ENCODE results near the gene RPL36.

DNA sequence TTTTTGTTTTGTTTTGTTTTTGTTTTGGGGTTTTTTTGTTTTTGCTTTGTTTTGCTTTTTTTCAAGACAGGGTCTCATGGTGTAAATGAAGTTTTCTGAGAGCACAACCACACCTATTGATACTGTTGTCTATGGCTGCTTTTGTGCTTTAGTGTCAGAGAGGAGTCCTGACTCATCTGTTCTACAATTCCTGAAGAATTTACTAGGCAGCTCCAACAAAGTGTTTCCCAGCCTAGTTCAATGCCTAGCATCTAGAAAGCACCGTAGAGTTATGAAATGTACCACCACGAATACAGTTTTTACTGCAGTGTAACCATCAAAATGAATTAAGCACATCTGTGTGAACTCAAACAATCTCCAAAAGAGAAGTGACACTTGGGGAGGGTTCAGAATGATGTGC, 46.1 kb upstream of the RPL36 start:
- TF ChIP-seq, protein P1, sequence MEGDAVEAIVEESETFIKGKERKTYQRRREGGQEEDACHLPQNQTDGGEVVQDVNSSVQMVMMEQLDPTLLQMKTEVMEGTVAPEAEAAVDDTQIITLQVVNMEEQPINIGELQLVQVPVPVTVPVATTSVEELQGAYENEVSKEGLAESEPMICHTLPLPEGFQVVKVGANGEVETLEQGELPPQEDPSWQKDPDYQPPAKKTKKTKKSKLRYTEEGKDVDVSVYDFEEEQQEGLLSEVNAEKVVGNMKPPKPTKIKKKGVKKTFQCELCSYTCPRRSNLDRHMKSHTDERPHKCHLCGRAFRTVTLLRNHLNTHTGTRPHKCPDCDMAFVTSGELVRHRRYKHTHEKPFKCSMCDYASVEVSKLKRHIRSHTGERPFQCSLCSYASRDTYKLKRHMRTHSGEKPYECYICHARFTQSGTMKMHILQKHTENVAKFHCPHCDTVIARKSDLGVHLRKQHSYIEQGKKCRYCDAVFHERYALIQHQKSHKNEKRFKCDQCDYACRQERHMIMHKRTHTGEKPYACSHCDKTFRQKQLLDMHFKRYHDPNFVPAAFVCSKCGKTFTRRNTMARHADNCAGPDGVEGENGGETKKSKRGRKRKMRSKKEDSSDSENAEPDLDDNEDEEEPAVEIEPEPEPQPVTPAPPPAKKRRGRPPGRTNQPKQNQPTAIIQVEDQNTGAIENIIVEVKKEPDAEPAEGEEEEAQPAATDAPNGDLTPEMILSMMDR (conservative IDR thresholded peaks at IDR 0.05 in 1 of 2, IDR thresholded peaks at IDR 0.05 in 1 of 2; ENCODE audit: low read depth in 1 of 2, low read length in 2 of 2): no peak
- no peak for TF ChIP-seq EZH2 (IDR thresholded peaks at IDR 0.05; ENCODE audit: low read length, missing control alignments)
